OCI-LY7 (cell line): ENCODE measurements around the gene TRIM49. TPM values are rescaled to one million over a fixed set of nuclear protein-coding genes. Genes with fewer than 3 reads are reported as not detected.
"Not testable (repeated sequence)": the region's sequence is repeated elsewhere in the genome, so short reads cannot be mapped to it uniquely, and the experiment has no call there.

ENCODE experiments used
- Bru-seq: library from RNA; stranded (reverse); fragments of 400-500 nt; gene quantifications from one replicate; lab custom pipeline; 2021; lab: Mats Ljungman, UMichigan
- BruChase-seq, 2 experiments: library from RNA; stranded (reverse); fragments of 400-500 nt; gene quantifications; one replicate each; lab custom pipeline; 2021; lab: Mats Ljungman, UMichigan
- BruUV-seq: library from RNA; stranded (reverse); fragments of 400-500 nt; replicated peaks from 2 replicates; lab custom pipeline; 2021; lab: Mats Ljungman, UMichigan
- CTCF ChIA-PET: fragments of 300-600 bp; sonication (Branson Sonifier 250); formaldehyde crosslinking; loops from one replicate; lab custom pipeline; 2022; ENCODE audit warnings: antibody characterized with exemption; ENCODE audit not compliant: unreplicated experiment; lab: Charles Lee
- POLR2A ChIA-PET: fragments of 300-600 bp; sonication (Branson Sonifier 250); formaldehyde crosslinking; loops from one replicate; lab custom pipeline; 2022; ENCODE audit warnings: antibody characterized with exemption; lab: Charles Lee
- DNase-seq: peaks from one replicate; pipeline ENCODE4 v3.0.0-alpha.2; 2015; ENCODE audit warnings: low spot score
- H2AFZ ChIP-seq: fragments of 200-600 bp; sonication (generic), shearing (Covaris generic); 2 replicates; pipeline ENCODE4 v1.6.1; 2014; ENCODE audit warnings: mild to moderate bottlenecking, antibody characterized with exemption, low read length, moderate library complexity
- H3K27ac ChIP-seq: fragments of 200-600 bp; sonication (generic); 2 replicates; pipeline ENCODE4 v1.5.1; 2014; ENCODE audit warnings: mixed run types, low read depth, mild to moderate bottlenecking, moderate library complexity, low read length, inconsistent platforms; ENCODE audit not compliant: poor library complexity, severe bottlenecking
- H3K36me3 ChIP-seq: fragments of 200-600 bp; sonication (generic); 2 replicates; pipeline ENCODE4 v1.6.1; 2014; ENCODE audit warnings: mild to moderate bottlenecking, antibody characterized with exemption, low read length, moderate library complexity, mixed read lengths; ENCODE audit not compliant: insufficient read depth
- H3K4me1 ChIP-seq: fragments of 200-600 bp; sonication (generic); 2 replicates; pipeline ENCODE4 v1.5.1; 2014; ENCODE audit warnings: mild to moderate bottlenecking, low read length; ENCODE audit not compliant: insufficient read depth, poor library complexity, severe bottlenecking
- H3K4me2 ChIP-seq: fragments of 200-600 bp; sonication (generic); 2 replicates; pipeline ENCODE4 v1.6.1; 2014; ENCODE audit warnings: mild to moderate bottlenecking, low read length
- H3K4me3 ChIP-seq: fragments of 200-600 bp; sonication (generic); 2 replicates; pipeline ENCODE4 v1.5.1; 2014; ENCODE audit warnings: mild to moderate bottlenecking, low read depth, low read length; ENCODE audit not compliant: poor library complexity, severe bottlenecking
- H3K79me2 ChIP-seq: fragments of 200-600 bp; sonication (generic); 2 replicates; pipeline ENCODE4 v1.6.1; 2016; ENCODE audit warnings: low read depth, mild to moderate bottlenecking, low read length, moderate library complexity, mixed read lengths; ENCODE audit not compliant: insufficient read depth
- H3K9me2 ChIP-seq: fragments of 200-600 bp; sonication (generic); 2 replicates; pipeline ENCODE4 v1.6.1; 2016; ENCODE audit warnings: mild to moderate bottlenecking, low read length, mixed read lengths; ENCODE audit not compliant: insufficient read depth
- H3K9me3 ChIP-seq: fragments of 200-600 bp; sonication (generic); 2 replicates; pipeline ENCODE4 v1.6.1; 2014; ENCODE audit warnings: mild to moderate bottlenecking, mixed run types, low read length, mixed read lengths
- H4K20me1 ChIP-seq: fragments of 200-600 bp; sonication (generic); 2 replicates; pipeline ENCODE4 v1.6.1; 2014; ENCODE audit warnings: mild to moderate bottlenecking, antibody characterized with exemption, low read length, moderate library complexity, mixed read lengths; ENCODE audit not compliant: insufficient read depth
- intact Hi-C: fragments of 100-400 bp; cut with micrococcal nuclease; formaldehyde crosslinking; loops from one replicate; pipeline ENCODE4 v1.10.0; 2022; ENCODE audit not compliant: unreplicated experiment
- long read RNA-seq: library from polyadenylated mRNA; stranded (forward); transcript quantifications from one replicate; pipeline ENCODE4 v2.0.0, GENCODE V29; 2022
- total RNA-seq, 2 experiments: library from RNA; depleted of rRNA in 1 of 2; stranded (reverse); fragments of >200 nt in 1 of 2; shearing (Covaris generic) in 1 of 2; gene quantifications; 2 replicates each; pipeline ENCODE4 v1.2.3, GENCODE V29; 2014 to 2022

Gene TRIM49, protein sequence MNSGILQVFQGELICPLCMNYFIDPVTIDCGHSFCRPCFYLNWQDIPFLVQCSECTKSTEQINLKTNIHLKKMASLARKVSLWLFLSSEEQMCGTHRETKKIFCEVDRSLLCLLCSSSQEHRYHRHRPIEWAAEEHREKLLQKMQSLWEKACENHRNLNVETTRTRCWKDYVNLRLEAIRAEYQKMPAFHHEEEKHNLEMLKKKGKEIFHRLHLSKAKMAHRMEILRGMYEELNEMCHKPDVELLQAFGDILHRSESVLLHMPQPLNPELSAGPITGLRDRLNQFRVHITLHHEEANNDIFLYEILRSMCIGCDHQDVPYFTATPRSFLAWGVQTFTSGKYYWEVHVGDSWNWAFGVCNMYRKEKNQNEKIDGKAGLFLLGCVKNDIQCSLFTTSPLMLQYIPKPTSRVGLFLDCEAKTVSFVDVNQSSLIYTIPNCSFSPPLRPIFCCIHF
- total RNA-seq (2014; rRNA removed; shearing (Covaris generic)) (not detected in 2 replicates), total RNA-seq (2022) (not detected in 2 replicates), Bru-seq, nascent RNA (not detected), BruChase-seq, experiment 1, labeled RNA remaining after a 6-hour chase (not detected), BruChase-seq, experiment 2, labeled RNA remaining after a 2-hour chase (not detected)
- long read RNA-seq: 0 reads

DNA sequence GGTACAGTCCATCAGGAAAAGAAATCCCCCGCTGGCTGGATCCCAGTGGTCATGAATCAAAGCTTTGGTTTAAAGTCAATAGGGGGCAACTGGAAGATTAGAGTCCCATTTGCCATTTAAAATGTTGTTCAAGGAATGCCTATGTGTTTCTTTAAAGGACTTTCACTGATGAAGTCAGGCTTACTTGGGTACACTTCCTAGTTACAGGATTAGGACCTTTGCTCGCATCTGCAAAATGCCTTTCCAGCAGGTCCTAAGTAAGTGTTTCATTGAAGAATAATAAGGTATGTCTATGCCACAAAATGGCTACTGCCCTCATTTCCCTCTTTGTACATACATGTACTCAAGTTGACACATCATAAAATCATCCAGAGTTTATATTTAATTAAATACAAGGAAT is at the start of gene TRIM49:
Gene TRIM49 (minus strand): TSS at position 101 of the 400 bp plus-strand sequence. CDS start 4,106 bp downstream, outside the sequence.
- POLR2A ChIA-PET, DNase-seq, H3K4me1 ChIP-seq, H3K4me2 ChIP-seq, H3K36me3 ChIP-seq, H3K9me3 ChIP-seq, intact Hi-C loops, H3K9me2 ChIP-seq, BruUV-seq, H4K20me1 ChIP-seq, CTCF ChIA-PET, H2AFZ ChIP-seq, H3K4me3 ChIP-seq, H3K79me2 ChIP-seq, H3K27ac ChIP-seq: not testable (repeated sequence)

DNA sequence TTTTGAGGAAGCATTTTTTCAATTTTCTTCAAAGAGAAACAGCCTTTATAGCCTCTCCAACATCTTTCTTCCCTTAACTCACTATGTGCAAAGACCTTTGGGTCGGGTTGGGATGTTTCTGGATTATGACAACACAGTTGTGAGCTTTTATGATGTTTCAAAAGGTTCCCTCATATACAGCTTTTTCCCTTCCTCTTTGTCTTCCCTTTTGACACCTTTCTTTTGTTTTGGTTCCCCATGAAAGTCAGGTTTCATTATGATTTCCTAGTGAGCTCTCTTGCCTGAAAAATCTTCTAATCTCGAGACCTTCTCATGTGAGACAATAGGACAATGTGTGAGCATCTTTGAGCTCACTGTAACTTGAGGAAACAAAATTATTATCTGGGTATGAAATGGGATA is 18.3 kb upstream of the TRIM49 start:
- H3K27ac ChIP-seq, H4K20me1 ChIP-seq, H3K4me2 ChIP-seq, H3K4me3 ChIP-seq, H3K36me3 ChIP-seq, DNase-seq, CTCF ChIA-PET, BruUV-seq, H3K79me2 ChIP-seq, POLR2A ChIA-PET, H3K4me1 ChIP-seq, intact Hi-C loops, H2AFZ ChIP-seq, H3K9me3 ChIP-seq, H3K9me2 ChIP-seq: not testable (repeated sequence)

DNA sequence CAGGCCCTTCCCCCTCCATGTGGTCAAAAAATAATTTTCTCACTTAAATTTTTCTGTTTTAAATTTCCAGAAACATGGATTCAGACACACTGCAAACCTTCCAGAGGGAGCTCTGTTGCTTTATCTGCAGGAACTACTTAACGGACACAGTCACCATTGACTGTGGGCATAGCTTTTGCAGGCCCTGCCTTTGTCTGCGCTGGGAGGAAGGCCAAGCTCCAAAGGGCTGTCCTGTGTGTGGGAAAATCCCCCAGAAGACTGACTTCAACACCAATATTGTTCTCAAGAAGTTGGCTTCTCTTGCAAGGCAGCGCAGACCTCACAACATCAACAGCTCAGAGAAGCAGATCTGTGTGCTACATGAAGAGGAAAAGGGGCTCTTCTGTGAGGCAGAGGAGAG is 11.6 kb upstream of the TRIM49 start:
- BruUV-seq, H4K20me1 ChIP-seq, DNase-seq, H3K4me1 ChIP-seq, H3K9me3 ChIP-seq, POLR2A ChIA-PET, H2AFZ ChIP-seq, H3K79me2 ChIP-seq, H3K36me3 ChIP-seq, intact Hi-C loops, H3K9me2 ChIP-seq, CTCF ChIA-PET, H3K4me3 ChIP-seq, H3K27ac ChIP-seq, H3K4me2 ChIP-seq: not testable (repeated sequence)

DNA sequence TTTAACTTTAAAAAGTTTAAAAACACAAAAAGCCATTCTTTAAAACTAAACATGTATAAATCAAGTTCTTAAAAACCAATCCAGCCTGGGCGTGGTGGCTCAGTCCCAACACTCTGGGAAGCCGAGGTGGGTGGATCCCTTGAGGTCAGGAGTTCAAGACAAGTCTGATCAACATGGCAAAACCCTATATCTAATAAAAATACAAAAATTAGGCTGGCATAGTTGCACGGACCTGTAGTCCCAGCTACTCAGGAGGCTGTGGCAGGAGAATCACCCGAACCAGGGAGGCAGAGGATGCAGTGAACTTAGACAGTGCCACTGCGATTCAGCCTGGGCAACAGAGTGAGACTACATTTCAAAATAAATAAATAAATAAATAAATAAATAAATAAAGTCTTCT is 5.2 kb upstream of the TRIM49 start:
- H3K4me2 ChIP-seq, H4K20me1 ChIP-seq, H3K36me3 ChIP-seq, H3K79me2 ChIP-seq, DNase-seq, H3K4me3 ChIP-seq, BruUV-seq, H3K9me3 ChIP-seq, CTCF ChIA-PET, H2AFZ ChIP-seq, H3K9me2 ChIP-seq, H3K27ac ChIP-seq, intact Hi-C loops, H3K4me1 ChIP-seq: not testable (repeated sequence)
- POLR2A ChIA-PET: interaction anchor here (0.7 kb wide), 1 partner anchor 299 kb away, joined by 3 read pairs; no protein-coding TSS in a partner anchor

DNA sequence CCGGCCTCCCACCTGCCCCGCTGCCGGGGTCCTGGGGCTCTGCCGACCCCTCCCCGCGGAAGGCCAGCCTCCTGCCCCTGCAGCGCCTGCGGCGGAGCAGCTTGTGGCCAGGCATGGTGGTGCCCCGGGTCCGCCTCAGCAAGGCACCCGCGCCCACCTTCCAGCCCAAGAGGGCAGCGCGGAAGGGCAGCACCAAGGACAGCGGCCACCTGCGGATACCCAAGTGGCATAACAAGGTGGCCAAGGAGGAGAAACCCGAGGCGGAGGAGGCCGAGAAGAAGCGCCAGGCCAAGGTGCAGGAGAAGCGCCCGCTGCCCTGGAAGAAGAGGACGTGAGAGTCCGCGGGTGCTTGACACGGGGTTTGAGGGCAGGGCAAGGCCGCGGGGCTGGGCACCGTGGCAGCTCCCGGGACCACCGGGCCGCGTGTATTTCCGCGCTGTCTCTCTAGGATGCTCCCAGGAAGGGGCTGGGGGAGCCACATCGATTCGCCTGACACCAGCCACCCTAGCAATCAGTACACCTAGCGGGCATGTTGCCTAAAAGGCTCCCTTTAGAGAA is 20.8 kb downstream of the TRIM49 start:
- H3K27ac ChIP-seq, H3K9me3 ChIP-seq, H3K79me2 ChIP-seq, DNase-seq, POLR2A ChIA-PET, CTCF ChIA-PET, H3K4me2 ChIP-seq, intact Hi-C loops, H2AFZ ChIP-seq, H3K36me3 ChIP-seq, H3K4me3 ChIP-seq, H4K20me1 ChIP-seq, BruUV-seq, H3K4me1 ChIP-seq, H3K9me2 ChIP-seq: not testable (repeated sequence)

DNA sequence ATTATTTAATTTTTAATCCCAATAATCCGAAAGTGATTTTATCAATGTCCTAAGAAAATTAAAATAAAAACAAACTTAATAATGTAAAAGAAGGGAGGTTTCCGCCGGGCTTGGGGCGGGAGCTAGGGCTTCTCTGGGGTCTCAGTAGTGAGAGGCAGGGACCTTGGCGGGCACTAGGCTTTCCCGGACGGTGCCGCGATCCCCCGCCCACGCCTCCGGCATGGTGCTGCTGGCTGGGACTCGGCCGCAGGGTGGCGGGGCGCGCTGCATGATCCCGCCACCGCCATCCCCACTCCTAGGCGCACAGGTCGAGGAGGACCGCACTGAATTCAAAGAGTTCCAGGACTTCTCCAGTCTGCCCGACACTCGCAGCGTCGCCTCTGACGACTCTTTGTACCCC is 22.6 kb downstream of the TRIM49 start:
- intact Hi-C loops, H3K27ac ChIP-seq, H4K20me1 ChIP-seq, H3K9me2 ChIP-seq, H3K36me3 ChIP-seq, BruUV-seq, H2AFZ ChIP-seq, H3K9me3 ChIP-seq, POLR2A ChIA-PET, H3K79me2 ChIP-seq, H3K4me1 ChIP-seq, DNase-seq, H3K4me3 ChIP-seq, CTCF ChIA-PET, H3K4me2 ChIP-seq: not testable (repeated sequence)
